GM18520 (cell line): ENCODE data around the gene ARHGAP25.

ENCODE experiments used
- ATAC-seq: cut with Tn5 transposase; IDR thresholded peaks from one replicate; pipeline ENCODE4 v1.9.1; 2021; ENCODE audit not compliant: unreplicated experiment

Gene ARHGAP25

DNA sequence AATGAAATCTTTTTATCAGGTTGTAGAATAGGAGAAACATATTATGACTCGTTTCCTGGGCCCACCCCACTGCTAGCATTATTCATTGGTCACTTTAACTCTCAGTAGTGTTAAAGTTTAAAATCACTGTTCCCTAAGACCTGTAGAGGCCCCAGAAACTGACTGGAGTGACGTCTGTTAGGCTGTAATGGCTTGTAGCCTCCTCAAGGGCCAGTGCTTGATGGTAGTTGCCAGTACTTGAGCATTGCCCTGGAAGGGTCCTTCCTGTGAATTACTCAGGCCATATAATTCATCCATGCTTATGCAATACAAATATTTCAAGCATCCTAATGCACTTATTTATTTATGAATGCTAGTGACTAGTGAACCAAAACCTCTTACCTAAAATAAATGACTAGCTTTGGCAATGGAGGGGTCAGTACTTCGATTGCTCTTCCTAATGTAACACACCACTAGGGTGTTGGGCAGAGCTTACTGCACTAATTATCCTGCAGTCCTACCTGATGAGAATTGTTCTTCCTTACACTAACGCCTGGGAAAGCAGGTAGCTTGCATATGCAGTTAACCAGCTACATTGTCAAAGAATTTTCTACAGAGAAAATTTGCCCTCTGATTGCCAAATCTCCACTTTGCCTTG, 31.2 kb downstream of the ARHGAP25 start:
- no peak for ATAC-seq

DNA sequence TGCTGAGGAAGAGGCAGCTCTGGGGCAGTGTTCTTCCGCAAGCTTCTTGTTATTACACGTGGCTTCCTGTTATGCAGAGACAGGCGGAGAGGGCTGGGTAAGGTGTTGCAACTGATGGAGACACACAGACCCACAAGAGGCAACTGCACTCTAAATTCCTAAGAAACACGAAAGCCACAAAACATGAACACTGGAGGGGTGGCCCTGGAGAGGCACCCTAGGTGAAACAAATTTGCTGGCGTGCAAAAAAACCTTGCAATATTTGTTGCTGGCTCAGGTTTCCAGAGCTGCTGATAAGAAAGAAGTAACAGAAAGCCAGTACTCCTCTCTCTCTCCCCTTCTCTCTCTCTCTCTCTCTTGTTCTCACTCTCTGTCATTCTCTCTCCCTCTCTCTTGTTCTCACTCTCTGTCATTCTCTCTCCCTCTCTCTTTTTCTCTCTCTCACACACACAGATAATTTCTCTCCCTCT, 31.8 kb downstream of the ARHGAP25 start:
- peak; percentile 35 for ATAC-seq

DNA sequence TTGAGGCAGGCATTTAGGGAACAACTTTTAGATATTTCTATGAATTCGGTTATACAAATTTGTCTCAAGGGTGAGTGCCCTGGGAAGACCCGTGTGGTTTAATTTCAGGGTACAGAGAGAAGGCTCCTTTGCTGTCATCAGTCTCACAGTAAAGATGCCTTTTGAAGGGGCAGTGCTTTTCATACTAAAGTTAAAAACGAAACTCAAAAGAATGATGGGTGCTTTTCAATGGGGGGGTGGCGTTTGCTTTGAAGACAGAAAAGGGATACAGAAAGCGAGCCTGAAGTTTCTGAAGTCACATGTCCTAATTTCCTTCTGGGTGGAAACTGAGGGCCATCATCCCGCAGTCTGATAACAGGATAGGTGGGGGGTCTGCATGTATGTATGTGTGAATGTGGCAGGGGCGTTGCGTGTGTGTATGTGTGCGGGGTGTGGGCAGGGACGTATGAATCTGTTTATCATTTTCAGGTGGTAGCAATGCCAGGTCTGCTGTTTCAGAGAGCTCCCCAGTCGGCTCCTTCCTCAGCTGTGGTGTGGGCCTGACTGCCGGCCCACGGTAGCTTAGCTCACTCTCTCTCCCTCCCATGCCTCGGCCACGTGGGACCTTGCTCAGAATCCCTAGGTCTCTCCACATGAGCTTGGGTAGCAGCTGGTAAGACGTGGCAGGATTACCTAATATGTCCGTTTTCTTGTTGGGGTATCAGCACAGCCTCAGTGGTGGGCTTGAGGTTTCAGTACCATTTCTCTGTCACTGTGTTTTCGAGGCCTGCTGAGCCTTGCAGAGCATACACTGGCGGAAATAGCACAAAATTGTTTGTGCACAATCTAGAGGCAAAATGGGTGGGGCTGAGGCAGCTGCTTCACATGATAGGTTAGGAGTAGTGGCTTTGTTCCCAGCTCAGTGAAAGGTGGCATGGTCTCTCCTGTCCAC, 32.7 kb downstream of the ARHGAP25 start:
- no peak for ATAC-seq

DNA sequence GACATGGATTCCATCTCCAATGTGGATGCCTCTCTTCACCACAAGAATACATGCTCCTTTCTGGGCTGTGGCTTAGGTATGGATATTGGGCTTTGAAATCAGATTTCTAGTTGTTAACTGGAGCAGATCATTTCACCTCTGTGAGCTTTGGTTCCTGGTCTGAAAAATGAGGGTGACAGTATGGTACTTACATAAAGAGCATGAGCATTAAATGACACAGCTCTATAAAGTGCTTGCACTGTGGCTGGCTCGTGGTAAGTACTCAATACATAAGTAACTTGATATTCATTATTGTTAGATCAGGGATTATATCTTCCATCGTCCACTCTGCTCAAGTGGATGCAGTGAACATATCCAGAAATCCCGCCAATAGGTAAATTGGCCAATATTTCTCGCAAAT, 33.4 kb downstream of the ARHGAP25 start:
- no peak for ATAC-seq

DNA sequence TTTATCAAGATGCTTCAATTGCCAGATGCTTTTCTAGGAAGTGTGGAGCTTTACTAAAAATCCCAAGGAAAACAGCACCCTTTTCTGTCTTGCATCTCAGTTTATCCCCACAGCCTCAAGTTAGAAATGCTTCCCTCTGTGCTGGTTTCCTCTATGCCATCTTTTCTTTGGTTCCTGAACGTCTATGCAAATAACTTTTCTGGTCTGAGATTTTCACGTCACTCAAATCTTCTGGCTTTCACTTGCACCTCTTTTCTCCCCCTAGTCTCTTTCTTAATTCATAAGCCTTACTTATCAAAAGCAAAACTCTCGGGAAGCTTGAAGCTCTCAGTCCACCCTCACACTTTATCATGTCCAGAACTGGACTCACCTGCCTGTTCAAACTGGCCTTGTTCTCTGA, 33.9 kb downstream of the ARHGAP25 start:
- ATAC-seq, result no peak

DNA sequence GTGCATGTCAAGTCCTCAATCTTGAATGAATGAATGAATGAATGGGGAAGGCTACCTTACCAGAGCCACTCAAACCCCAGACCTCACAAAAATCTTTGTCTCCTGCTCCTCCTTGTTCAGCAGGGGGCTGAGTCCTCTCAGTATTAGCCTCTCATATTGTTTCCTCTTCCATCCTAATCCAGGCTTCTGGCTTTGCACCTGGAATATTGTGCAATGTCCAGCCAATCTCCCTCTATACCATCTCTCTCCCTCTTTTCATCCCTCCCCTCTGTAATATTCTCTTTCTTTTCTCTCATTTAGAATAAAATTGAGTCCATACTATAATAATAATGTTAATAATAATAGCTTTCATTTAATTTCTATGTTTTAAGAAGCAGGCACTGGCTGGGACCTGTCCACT, 34.3 kb downstream of the ARHGAP25 start:
- ATAC-seq, result no peak

DNA sequence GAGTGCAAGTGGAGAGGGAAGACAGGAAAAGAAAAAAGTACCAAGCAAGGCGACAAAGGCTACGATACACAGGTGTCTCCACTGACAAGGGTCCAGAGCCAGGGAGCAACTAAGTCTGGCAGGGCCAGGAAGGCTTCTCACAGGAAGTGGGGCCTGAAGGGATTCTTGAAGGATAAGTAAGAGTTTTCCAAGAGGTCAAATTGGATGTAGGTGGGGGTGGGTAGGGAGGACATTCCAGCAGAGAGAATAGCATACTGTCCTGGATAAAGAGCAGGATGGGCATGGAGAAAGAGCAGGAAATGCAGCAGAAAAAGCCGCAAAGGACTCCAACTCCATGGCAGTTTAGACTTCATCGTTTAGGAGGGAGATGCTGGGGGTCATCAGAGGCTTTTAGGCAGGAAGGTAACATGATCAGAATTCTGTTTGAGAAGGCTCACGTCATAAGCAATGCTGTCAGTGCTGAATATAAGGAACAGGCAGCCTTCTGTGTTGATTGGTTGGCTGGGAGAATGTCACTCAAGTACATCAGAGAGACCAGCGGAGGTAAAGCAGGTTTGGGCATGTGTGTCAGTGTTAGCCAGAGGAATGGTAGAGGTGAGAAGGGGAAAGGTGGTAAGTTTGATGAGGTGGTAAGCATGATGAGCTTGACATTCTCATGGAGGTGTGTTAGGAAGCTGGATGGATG, 35.1 kb downstream of the ARHGAP25 start:
- ATAC-seq, result no peak

DNA sequence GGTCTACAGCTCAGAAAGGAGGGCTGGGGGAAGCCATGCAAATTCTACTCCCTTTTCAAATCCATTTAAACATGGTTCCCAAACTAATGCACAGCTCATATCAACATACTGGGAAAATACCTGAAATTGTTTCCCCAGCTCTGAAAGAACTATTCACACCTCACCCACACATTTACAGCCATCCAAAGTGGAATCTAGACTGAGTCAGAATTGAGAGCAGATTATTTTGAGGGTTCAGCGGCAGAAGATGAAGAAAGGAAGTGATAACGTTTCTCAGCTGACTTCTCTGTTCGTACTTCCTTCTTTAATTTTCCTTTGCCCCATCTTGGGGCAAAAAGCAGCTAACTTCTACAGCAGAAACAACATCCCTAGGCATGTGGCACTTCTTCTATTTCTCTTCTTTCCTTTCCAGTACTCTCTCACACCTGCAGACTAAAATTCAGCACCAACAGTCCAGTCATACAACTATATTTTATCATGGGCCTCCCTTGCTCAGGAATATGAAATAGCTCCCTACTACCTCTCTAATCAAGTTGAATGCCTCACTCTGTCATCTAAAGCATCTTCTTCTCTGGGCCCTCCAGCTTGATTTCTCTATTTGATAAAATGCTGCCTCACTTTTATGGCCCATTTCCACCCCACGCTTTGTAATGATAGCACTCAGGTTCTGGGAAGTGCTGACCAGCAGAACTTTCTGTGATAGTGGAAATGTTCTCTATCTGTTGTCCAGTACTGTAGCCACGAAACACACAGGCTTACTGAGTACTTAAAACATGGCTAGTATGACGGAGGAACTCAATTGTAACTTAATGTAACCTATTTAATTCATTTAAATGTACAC, 35.9 kb downstream of the ARHGAP25 start:
- ATAC-seq, result no peak

DNA sequence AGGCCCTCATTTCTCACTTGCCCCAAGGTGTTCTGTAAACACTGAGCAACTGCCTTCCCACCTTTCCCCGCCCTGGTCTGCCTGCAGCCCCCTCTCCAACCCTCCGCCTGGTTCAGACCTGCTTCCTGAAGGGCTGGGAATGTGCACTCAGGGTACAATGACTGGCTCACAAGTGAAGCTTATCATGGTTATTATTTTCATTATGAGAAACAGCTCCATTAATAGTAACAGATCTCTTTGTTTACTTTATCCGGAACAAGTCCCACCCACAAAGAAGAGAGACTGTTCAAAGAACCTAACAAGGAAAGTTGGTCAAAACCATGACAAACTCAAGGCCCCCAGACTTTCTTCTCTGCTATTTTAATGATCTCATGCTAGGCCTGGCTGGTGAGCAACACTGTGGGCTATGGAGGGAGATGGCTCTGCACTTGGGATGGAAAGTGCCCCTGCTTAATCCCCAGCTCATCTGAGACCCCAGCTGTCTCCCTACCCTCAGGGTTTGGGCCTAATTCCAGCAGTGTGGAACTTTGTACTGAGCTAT, 36.7 kb downstream of the ARHGAP25 start:
- ATAC-seq, result no peak

DNA sequence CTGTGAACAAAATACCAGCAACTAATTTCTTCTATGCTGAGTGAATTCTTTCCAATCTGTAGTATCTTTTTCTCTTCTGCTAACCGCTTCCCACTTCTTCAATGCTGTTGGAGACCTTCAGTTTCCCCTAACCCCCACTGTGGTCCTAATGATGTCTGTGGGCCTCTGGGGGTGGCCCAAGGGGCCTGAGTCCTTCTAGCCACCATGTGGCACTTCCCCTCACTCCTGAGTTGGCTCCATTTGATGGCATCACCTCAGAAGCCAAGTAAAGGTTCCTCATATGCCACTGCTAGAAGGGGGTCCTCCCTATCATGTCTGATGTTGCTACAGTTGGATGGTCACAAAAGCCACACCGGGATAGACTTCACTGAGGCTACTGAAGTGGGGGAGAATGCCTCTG, 37.5 kb downstream of the ARHGAP25 start:
- ATAC-seq, result no peak

DNA sequence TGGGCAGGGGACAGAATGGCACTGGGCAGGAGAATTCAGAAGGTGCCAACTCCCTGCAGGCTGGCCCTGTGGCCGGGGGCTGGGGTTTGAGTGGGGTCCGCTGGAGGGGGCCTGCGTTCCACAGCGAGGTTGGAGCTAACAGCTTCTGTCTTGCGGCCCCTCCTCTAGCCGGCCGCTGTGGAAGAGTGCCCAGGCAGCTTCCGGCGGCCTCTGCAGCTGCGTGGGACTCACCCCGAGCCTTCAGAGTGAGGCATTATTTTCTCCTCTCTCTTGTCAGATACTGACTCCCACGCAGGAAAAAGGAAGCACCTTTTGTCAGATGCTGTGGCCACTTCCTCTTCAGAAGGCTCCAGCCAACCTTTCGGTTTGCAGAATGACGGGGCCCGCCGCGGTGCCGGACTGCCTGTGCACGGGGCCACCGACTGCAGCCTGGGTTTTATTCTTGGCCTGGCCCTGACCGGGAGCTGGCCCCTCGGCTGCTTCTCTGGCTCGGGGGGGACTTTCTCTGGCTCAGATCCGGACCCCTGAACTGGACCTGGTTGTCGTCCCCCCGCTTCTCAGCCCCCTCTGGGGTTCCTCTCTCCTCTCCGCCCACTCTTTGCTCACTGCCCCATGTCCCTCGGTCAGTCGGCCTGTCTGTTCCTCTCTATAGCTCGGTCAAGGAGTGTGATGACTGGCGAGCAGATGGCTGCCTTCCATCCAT, 40.1 kb downstream of the ARHGAP25 start:
- ATAC-seq, result peak; percentile 89

DNA sequence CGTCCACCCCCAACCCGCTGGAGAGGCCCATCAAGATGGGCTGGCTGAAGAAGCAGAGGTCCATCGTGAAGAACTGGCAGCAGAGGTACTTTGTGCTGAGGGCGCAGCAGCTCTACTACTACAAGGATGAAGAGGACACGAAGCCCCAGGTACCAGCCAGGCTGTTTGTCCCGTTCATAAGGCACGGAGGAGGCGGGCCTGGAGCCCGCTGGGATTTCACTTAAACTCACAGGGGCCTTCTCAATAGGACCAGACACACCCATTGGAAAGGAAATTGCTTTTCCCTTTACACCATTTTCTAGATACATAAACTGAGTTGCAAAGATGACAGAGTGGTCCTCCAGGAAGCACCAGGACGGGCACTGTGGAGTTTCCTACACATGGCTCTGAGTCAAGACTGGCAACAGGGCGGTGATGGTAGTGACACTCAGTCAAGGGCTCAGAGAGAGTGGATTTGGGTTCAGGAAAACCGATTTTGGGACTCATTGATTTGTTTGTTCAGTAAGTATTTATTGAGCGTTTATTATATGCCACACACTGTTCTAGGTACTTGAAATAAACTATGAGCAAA, 40.7 kb downstream of the ARHGAP25 start:
- ATAC-seq, result no peak

DNA sequence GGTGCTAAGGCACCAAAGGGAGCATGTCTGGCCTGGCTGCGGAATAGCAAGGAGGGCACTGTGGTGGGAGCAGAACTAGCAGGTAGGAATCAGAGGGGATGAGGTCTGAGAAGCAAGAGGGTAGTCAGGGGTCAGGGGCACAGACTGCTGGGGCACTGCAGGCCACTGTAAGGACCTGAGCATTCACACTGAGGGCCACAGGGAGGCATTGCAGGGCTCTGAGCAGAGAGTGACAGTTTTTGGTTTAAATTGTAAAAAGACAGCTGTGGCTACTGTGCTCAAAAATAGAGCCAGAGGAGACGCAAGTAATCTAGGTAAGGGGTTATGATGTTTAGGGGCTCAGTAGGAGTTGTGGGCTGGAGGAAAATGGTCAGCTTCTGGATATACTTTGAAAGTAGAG, 41.5 kb downstream of the ARHGAP25 start:
- ATAC-seq, result no peak

DNA sequence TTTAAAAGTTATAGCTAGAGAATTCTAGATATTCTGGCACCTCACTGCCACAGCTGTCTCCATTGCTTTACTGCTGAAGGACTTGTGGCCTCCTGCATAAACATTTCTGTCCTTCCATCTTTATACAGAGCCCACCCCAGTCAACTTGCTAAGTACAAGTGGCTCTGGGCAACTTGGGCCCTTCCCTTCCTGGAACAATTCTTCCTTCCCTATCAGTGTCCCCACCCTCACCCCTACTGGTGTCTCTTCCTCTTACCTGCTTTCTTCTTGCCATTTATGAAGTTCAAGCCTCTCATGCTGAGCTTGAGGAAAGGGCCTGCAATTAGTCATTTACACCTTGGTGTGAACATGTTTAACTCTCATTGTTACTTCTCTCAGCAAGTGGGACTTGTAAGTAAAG, 45.0 kb downstream of the ARHGAP25 start:
- no peak for ATAC-seq

DNA sequence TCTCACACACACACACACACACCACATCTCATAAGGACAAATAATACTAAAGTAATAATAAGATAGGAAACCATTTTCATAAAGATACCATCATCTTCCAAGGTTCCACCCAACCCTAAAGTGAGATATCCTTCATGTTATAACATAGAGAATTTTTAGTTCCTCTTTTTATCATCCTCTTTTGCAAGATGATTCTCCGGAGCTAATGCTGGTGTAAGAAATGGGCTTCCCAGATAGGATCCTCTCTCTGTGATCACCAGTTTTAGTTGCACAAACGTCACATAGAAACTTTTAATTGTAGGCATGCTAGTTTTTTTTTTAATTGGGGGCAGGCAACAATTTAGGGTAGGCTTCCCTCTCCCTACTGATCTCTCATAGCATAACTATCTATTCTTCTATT, 49.6 kb downstream of the ARHGAP25 start:
- no peak for ATAC-seq

DNA sequence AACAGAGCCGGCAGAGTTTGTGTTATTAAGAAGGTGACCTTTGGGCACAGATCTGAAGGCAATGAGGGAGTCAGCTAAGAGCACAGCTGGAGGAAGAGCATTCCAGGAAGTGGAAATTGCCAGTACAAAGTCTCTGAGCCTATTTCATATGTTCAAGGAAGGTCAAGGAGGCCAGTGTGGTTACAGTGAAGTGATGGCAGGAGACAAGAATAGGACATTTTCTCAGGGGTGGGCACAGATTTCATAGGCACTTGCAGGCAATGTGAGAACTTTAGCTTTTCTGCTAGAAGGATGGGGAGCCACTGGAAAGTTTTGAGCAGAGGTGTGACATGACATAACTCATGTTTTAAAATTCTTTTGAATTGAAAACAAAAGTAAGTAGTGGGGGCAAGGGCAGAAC, 50.3 kb downstream of the ARHGAP25 start:
- no peak for ATAC-seq

DNA sequence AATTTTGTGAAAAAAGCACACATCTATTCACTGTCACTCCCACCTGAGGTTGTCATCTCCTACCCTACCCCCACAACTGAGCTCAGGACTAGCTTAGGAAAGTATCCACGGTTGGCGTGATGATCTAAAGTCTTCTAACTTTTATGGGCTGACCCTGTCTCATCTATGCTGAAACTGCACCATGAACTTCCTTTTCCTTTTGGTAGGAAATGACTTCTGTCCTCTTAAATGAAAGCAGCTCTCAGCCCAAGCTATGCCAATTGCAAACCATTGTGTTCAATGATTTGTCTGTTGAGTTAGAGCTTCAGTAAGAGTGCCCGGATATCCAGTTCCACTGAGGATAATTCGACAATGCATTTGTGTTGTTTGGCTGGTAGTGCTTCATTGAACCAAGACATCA, 52.7 kb downstream of the ARHGAP25 start:
- ATAC-seq, result no peak

DNA sequence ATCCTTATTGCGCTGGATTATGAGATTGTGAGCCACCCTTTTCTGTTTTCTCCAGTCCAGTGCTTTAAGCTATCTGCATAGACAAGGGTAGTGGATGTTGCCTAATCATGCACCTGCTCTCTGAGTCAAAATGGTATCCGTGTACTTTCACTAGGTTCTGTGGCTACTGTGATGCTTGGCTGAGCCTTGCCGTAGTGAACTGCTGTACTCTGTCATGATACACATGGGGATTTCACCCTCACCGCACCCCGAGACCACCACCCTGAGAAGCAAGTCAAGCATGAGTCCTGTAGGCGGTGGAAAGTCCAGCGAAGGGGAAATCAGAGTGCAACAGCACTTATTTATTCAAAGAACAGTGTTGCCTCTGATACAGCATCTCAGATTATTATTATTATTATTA, 55.0 kb downstream of the ARHGAP25 start:
- ATAC-seq, result peak; percentile 99

DNA sequence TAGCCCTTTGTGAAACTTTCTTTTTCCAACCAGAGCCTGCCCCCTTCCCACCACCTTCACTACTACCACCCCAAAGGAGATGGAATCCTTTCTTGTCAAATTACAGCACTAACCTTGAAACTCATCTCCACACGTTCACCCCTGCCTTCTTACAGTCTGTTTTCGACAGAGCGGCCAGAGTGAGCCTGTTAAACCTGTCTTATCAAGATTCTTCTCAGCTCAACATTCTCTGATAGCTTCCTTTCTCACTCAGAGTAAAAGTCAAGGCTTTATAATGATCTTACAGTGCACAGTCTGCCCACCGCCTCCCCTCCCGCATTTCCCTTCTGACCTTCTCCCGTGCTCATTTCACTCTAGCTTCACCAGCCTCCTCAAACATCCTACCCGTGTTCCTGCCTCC, 56.0 kb downstream of the ARHGAP25 start:
- no peak for ATAC-seq

DNA sequence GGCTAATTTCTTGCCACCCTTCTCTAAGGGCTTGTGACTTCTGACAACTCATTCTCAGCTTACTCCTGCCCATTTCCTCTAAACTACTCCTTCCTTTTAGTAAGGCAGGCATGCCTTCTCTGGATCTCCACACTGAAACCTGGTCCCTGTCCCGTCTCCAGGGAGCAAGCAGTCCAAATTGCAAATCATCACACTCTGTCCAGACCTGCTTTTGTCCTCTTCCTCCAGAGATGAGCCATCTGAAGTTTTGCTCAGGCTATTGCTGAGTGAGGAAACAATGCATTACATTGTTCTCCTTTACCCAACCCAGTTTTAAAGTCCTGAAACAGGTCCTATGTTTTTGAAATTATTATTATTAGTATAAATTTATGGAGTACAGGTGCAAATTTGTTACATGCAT, 57.3 kb downstream of the ARHGAP25 start:
- no peak for ATAC-seq
